Measurements from ENCODE around the gene SLC36A4.
"Not testable (repeated sequence)": the region's sequence is repeated elsewhere in the genome, so short reads cannot be mapped to it uniquely, and the experiment has no call there.

SLC36A4 gene

DNA sequence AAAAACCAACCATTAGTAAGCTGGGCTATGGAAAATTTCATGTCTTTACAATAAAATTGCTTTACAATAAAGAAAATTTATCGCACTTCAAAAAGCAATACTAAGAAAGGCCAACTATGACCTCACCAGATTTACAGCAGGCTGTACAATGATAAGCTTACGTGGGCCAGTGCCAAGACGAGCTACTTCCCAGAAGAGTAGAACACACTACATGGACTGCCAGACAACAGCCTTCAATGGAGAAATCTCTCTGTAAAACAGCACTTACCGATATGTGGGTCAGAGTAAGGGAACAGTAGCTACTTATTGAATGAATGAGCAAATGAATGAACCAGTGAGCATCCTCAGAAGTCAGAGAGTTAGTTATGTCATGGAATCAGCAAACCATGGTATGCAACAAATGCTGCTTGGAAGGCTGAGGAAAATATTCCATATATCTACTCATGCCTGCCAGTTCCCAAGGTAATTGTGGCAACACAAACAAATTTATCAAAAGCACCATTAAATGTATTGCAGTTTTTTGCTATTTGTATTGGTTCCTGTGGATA, 74.4 kb downstream of the SLC36A4 start:
- no peak for FAIRE-seq

DNA sequence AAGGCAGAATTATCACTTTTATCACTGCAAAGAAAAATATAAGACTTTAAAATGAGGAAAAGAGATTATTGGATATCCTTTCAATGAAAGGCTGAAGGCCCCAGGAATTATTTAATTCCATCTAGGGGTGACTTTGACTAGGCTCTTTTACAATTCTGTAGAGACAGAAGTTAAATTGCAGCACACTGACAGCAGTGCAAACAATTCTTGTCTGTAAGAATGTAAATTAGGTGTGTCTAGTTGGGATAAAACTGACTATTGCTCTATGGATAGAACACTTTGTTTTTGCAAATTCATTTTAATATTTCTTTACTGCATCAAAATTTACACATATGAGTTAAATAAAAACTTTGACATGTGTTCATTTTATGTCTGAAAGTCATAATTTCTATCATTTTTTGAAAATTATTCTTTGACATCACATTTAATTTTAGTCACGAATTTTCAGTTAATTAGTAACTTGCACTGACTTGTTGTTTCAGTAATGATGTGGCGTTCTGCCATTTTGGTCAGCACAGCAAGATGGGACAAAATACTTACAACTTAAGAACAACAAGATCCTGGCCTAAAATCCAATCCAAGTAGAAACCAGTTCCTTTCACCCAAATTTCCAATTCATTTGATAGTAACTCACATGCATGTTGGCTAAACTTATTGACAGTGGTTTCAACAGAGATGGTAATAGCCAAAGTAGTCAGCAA, 75.1 kb downstream of the SLC36A4 start:
- DNase-seq (ENCODE audit: low spot score): no peak
- no peak for FAIRE-seq

More for the DNA sequence above, 74.4 kb downstream of the SLC36A4 start:
- no peak for DNase-seq (ENCODE audit: low spot score)

DNA sequence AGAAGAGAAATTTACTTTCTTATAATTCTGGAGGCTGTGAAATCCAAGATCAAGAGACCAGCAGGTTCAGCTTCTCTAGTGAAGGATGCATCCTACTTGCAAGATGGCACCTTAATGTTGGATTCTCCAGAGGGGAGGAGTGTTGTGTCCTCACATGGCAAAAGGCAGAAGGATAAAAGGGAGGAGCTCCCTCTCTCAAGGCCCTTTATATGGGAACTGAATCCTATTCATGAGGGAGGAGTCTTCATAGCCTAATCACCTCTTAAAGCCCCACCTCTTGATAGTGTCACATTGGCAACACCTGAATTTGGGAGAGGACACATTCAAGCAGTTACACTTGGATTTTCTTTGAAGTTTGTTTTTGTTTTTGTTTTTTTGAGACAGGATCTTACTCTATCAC, 79.5 kb downstream of the SLC36A4 start:
- DNase-seq (ENCODE audit: low spot score) (no peak), FAIRE-seq (no peak)

DNA sequence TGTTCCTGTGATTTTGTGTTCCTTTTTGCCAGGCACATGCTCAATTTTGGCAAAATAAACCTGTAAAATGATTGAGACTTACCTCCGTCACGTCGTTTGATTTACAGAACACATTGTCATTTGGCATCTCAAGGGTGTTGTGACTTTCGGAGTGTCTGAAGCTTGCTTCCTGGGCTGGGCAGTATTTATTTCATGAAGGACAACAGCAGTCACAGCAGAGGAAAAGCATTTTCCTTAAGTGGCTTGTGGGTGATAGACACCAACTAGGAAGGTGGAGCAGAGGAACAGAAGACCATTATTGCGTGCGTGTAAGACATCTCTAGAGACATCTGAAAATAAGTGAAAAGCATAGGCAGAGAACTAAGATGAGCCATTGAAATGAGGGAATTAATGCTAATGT, 80.2 kb downstream of the SLC36A4 start:
- DNase-seq (ENCODE audit: low spot score): no peak
- no peak for FAIRE-seq

DNA sequence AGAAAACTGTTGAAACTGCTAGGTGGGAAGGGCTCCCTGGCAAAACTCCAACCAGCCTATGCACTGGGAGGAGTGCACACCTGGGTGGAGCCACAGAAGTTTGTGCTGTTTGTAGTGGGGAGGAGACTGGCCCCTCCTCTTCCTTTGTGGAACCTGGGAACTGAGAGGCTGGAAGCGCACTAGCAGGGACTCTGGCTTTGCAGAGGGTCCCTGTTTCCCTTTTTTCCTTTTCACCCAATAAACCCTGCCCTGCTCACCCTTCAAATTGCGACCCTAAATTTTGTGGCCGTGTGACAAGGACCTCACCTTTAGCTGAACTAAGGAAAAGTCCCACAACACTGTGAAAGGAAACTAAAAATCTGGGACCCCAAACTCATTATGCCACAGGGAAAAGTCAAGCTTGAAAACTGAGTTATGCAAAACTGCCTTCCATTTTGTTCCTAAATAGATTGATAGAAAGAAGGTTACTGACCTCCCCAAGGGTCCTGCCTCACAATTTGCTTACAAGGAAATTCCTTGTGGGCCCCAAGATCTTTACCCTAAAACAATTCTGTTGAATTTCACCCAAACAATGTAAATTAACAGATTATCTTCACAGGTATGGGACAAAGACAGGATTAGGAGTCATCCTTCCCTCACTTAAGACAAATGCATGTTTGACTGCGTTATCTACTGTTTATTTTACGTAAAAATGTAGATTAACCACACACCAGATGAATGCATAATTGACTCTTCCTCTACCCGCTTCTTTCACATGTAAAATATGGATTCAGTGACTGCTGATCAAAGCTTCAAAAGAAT, 81.0 kb downstream of the SLC36A4 start:
- no peak for DNase-seq (ENCODE audit: low spot score)
- no peak for FAIRE-seq

DNA sequence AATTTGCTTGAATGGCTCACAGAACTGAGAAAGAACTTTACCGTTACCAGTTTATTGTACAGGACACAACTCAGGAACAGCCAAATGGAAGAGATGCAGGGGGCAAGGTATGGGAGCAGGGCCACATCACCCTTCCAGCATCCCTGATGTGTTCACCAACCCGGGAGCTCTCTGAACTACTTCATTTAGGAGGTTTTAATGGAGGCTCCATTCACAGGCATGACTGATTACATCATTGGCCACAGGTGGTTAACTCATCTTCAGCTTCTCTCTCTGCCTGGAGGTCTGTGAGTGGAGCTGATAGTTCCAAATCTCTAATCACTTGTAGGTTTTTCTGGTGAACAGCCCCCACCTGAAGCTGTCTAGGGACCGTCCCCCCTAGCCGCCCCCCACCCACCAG, 83.5 kb downstream of the SLC36A4 start:
- FAIRE-seq (no peak), DNase-seq (ENCODE audit: low spot score) (no peak)

DNA sequence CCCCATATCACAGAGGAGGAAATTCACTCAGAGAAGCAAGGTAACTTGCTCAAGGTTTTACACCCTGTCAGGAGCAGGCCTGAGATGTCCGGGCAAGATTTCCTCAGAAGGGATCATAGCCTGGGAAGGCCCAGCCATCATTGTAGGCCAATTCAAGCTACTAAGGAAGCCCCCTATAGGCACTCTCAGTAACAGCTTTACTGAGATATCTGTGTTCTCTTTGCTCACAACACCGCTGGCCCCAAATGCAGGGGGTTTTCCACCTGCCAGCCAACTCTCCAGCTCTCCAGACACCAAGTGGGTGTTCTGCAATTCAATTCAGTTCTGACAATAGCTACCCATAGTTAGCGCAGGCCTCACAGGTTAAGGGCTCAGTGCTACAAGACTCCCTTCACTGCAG, 84.0 kb downstream of the SLC36A4 start:
- DNase-seq (ENCODE audit: low spot score) (no peak), FAIRE-seq (no peak)

DNA sequence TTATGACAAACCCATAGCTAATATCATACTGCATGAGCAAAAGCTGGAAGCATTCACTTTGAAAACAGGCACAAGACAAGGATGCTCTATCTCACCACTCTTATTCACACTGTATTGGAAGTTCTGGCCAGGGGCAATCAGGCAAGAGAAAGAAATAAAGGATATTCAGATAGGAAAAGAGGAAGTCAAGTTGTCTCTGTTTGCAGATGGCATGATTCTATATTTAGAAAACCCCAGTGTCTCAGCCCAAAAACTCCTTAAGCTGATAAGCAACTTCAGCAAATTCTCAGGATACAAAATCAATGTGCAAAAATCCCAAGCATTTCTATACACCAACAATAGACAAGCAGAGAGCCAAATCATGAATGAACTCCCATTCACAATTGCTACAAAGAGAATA, 86.6 kb downstream of the SLC36A4 start:
- not testable (repeated sequence) for FAIRE-seq; DNase-seq (ENCODE audit: low spot score)

DNA sequence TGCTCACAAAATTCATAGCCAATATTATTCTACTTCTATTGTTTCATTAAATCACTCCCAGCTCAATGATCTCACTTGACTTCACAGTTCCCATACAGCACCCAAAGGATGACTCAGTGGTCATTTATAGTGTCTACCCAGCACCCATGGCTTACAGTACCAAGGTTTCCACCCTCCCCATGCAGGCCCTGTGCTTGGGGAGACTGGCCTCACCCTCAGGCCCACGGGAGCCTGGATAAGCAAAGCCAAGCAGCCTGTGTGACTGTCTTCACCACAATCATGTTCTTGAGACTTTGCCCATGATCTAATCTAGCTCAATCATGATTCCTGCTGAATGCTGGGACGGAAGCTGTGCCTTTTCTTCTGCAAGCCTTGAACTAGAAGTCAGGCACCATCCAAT, 97.6 kb downstream of the SLC36A4 start:
- DNase-seq (ENCODE audit: low spot score) (no peak), FAIRE-seq (no peak)

DNA sequence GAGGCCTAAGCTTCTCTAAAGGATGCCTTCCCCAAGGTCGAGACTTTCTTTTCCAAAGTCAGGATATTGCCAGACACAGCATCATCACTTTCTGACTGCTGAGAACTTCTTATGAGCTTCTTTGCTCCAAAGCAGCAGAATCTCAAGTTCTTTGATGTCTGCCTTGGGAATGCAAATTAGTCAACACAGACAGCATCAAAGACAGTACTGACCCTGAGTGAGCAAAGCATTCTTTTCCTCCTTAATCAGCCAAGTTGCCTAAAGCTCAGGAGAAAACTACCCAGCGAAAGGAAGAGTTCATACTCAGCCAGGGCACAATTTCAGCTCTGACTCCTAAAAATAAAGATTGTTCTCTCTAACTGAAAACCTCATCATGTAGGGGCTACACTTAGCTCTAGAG, 98.0 kb downstream of the SLC36A4 start:
- no peak for DNase-seq (ENCODE audit: low spot score)
- no peak for FAIRE-seq

Measured in RCC 7860 (cell line).